Skeletal muscle satellite cell (primary cell): ENCODE measurements around the gene RAB11FIP4.
A peak's percentile ranks its signal among the peaks of the same experiment; 100 is the strongest.

ENCODE experiments used
- H3K27me3 ChIP-seq: 2 replicates; pipeline ENCODE4 v1.7.0; 2013; ENCODE audit warnings: low read length; ENCODE audit not compliant: control insufficient read depth, insufficient read depth
- H3K36me3 ChIP-seq: 2 replicates; pipeline ENCODE4 v1.7.0; 2013; ENCODE audit warnings: mild to moderate bottlenecking, control low read depth, low read length; ENCODE audit not compliant: insufficient read depth
- H3K4me1 ChIP-seq: 2 replicates; pipeline ENCODE4 v1.7.0; 2013; ENCODE audit warnings: low read length; ENCODE audit not compliant: control insufficient read depth, insufficient read depth
- H3K4me2 ChIP-seq: 2 replicates; pipeline ENCODE4 v1.7.0; 2013; ENCODE audit warnings: mild to moderate bottlenecking, low read length
- H3K4me3 ChIP-seq: 2 replicates; pipeline ENCODE4 v1.7.0; 2013; ENCODE audit warnings: low read length
- H3K9ac ChIP-seq: 2 replicates; pipeline ENCODE4 v1.7.0; 2013; ENCODE audit warnings: mild to moderate bottlenecking, low read depth, low read length, moderate library complexity
- H3K9me3 ChIP-seq: replicated peaks from 2 replicates; pipeline ENCODE4 v1.7.0; 2013; ENCODE audit warnings: mild to moderate bottlenecking, control low read depth, low read length

The RAB11FIP4 gene

GRCh38 chr17:31559584-31560501, 168.4 kb downstream of the RAB11FIP4 start:
- peak overlapping the region; percentile 85 for H3K9ac ChIP-seq
- peaks cover 19% of the 10 kb centered on the region for H3K36me3 ChIP-seq
- peak overlapping the region; percentile 80 for H3K4me2 ChIP-seq
- H3K27me3 ChIP-seq = no peaks in the 10 kb centered on the region
- H3K4me1 ChIP-seq = peaks cover 46% of the 10 kb centered on the region
- H3K9me3 ChIP-seq = no peaks in the 10 kb centered on the region
- peak overlapping the region; percentile 77 for H3K4me3 ChIP-seq

DNA sequence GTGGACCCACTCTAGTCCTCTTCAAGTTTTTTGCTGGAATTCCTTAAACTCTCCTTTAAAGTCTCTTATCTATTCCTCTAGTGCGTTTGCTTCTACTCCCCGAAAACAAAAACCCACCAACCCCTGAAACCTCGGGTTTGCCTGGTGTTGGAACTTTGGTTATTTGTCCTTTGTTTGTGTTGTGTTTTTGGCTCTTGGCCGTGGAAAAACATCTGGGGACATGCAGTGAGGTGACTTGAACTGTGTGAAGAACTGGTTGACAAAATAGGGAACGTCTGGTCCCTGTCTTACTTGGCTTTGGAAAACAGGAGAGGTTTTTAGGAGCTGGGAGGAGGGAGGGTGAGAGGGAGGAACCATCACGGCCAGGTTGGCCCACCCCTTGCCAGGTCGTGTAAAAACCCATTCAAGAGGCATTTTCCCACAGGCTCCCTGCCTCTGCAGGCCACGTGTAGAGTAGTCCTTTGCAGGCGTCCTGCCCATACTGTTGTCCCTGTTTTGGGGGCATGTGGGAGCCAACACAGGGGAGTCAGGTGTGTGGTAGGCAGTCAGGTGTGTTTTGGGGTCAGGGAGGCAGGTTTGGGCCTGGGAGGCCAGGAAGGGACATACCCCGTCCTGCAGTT, 169.3 kb downstream of the RAB11FIP4 start:
- peak overlapping the region; percentile 85 for H3K9ac ChIP-seq
- H3K27me3 ChIP-seq = no peaks in the 10 kb centered on the region
- H3K36me3 ChIP-seq = peaks cover 19% of the 10 kb centered on the region
- peak overlapping the region; percentile 80 for H3K4me2 ChIP-seq
- peak overlapping the region; percentile 77 for H3K4me3 ChIP-seq
- H3K4me1 ChIP-seq = peaks cover 55% of the 10 kb centered on the region
- H3K9me3 ChIP-seq = no peaks in the 10 kb centered on the region

GRCh38 chr17:31561469-31562375, 170.2 kb downstream of the RAB11FIP4 start:
- H3K4me1 ChIP-seq = peaks cover 55% of the 10 kb centered on the region
- H3K27me3 ChIP-seq = no peaks in the 10 kb centered on the region
- no peaks in the 10 kb centered on the region for H3K9me3 ChIP-seq
- peak overlapping the region; percentile 77 for H3K4me3 ChIP-seq
- peak overlapping the region; percentile 85 for H3K9ac ChIP-seq
- H3K4me2 ChIP-seq = peak overlapping the region; percentile 80
- peaks cover 19% of the 10 kb centered on the region for H3K36me3 ChIP-seq

DNA sequence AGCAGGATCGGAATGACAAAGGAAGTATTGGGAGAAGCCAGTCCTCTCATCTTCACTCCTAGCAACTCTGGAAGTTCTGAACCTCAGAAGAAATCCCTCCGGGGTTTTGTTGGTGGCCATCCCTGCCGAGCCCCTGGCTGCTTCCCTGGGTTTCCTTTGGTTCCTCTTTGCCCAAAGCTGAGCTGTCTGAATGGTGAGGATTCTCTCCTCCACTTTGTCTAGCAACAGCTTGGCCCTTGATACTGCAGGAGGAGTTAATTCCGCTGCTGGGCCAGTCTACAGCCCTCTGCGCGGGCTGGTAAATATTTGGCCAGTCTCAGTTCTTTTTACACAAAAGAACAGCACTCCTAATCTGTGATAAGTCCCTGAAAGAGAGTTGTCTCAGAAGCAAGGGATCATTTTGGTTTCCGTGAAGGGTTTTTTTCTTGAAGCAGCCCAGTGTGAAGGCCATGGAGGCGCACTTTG, 170.9 kb downstream of the RAB11FIP4 start:
- H3K9ac ChIP-seq = peak overlapping the region; percentile 85
- H3K9me3 ChIP-seq = no peaks in the 10 kb centered on the region
- peak overlapping the region; percentile 80 for H3K4me2 ChIP-seq
- H3K36me3 ChIP-seq = peaks cover 19% of the 10 kb centered on the region
- no peak overlapping the region for H3K4me3 ChIP-seq
- H3K27me3 ChIP-seq = no peaks in the 10 kb centered on the region
- peaks cover 61% of the 10 kb centered on the region for H3K4me1 ChIP-seq

- peaks cover 52% of the 10 kb centered on the region for H3K4me1 ChIP-seq
- no peak overlapping the region for H3K4me2 ChIP-seq
- no peaks in the 10 kb centered on the region for H3K9me3 ChIP-seq
- H3K4me3 ChIP-seq = no peak overlapping the region
- no peaks in the 10 kb centered on the region for H3K27me3 ChIP-seq
- no peak overlapping the region for H3K9ac ChIP-seq
- peaks cover 19% of the 10 kb centered on the region for H3K36me3 ChIP-seq
Measured at GRCh38 chr17:31564291-31564690, 172.8 kb downstream of the RAB11FIP4 start.

DNA sequence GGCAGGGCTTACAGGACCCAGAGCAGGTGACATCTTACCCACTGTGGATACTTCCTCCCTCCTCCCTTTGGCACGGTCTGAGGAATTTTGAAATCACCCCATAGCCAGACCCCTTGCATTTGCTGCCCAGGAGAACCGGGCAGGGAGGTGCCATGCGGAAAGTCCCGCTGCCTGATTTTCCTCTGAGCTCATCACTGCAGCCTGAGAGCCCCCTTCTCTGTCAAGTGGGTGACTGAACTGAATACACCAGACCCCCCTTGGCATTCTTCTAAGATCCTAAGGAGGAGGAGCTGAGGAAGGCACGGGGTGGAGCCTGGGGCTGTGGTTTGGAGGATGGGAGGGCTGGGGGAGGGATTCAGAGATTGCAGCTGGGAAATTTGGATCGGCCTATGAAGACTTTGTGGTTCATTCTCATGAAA, 173.4 kb downstream of the RAB11FIP4 start:
- H3K36me3 ChIP-seq = peaks cover 19% of the 10 kb centered on the region
- H3K4me2 ChIP-seq = peak overlapping the region; percentile 29
- H3K4me3 ChIP-seq = no peak overlapping the region
- no peaks in the 10 kb centered on the region for H3K9me3 ChIP-seq
- H3K9ac ChIP-seq = no peak overlapping the region
- H3K4me1 ChIP-seq = peaks cover 52% of the 10 kb centered on the region
- H3K27me3 ChIP-seq = no peaks in the 10 kb centered on the region

DNA sequence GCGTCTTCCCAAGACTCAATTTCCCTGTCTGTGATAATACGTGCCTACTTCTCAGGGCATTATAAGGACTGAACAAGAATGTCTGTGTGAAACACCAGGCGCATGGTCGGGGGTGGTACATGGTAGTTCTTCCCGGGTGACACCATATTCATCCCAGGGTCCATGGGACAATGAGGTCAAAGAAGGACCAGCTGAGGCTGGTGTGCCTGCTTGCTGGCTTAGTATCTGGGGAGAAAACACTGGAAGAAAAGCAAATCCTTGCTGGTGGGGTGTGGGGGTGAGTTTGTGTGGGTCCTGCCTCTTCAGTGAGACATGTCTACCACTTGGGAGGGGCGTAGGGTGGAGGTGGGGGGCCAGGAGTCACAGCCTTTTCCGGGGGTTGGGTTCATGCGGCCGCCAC, 174.2 kb downstream of the RAB11FIP4 start:
- Histone ChIP-seq H3K36me3 (peaks cover 24% of the 10 kb centered on the region), H3K4me1 (peaks cover 52% of the 10 kb centered on the region), H3K9ac (peak overlapping the region; percentile 29), H3K27me3 (no peaks in the 10 kb centered on the region), H3K4me3 (no peak overlapping the region), H3K4me2 (peak overlapping the region; percentile 1), H3K9me3 (no peaks in the 10 kb centered on the region)

GRCh38 chr17:31566247-31566991, 174.9 kb downstream of the RAB11FIP4 start:
- H3K4me1 ChIP-seq = peaks cover 52% of the 10 kb centered on the region
- H3K9me3 ChIP-seq = no peaks in the 10 kb centered on the region
- peaks cover 24% of the 10 kb centered on the region for H3K36me3 ChIP-seq

DNA sequence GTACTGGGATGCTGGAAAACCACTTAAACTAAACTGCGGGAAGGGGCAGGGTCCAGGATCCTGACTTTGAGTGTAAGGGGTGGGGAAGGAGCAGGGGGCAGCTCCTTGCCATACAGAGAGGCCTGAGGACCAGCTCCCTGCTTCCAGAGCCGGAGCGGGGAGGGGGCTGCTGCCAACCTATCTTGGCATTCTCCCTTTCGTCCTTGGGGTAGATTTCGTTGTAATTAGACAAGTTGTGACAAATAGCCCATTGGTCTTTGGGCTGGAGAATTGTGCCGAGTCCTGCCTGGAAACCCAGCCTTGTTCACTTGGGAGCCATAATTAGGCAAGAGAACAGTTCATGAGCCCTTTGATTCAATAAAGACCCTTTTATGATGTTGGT, 175.5 kb downstream of the RAB11FIP4 start:
- no peaks in the 10 kb centered on the region for H3K27me3 ChIP-seq
- H3K9me3 ChIP-seq = no peaks in the 10 kb centered on the region
- H3K9ac ChIP-seq = no peak overlapping the region
- no peak overlapping the region for H3K4me3 ChIP-seq
- no peak overlapping the region for H3K4me2 ChIP-seq
- peaks cover 52% of the 10 kb centered on the region for H3K4me1 ChIP-seq
- peaks cover 24% of the 10 kb centered on the region for H3K36me3 ChIP-seq

More at GRCh38 chr17:31566247-31566991, 174.9 kb downstream of the RAB11FIP4 start:
- no peak overlapping the region for H3K4me3 ChIP-seq
- no peak overlapping the region for H3K9ac ChIP-seq
- no peaks in the 10 kb centered on the region for H3K27me3 ChIP-seq
- no peak overlapping the region for H3K4me2 ChIP-seq

DNA sequence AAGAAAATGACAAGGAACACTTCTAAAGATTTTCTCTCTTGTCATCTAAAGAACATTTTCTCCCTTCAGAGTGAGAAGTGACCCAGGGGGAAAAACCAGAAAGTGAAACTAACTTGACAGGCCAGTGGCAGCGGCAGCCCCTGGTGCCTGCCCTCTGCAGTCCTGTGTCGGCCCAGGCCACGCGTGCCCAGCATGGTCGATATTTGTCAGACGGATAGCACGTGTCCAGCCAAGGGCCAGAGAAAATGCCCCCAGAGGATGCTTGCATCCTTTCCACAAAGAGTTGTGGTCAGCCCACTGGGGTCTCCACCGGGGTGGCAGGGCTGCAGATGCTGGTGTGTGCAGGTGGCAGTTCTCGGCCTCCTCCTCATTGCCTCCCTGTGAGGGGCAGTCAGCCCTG, 176.6 kb downstream of the RAB11FIP4 start:
- Histone ChIP-seq H3K4me1 (peaks cover 63% of the 10 kb centered on the region), H3K36me3 (peaks cover 24% of the 10 kb centered on the region), H3K4me2 (no peak overlapping the region), H3K9ac (no peak overlapping the region), H3K4me3 (no peak overlapping the region), H3K9me3 (no peaks in the 10 kb centered on the region), H3K27me3 (no peaks in the 10 kb centered on the region)
